H1 (cell line): ENCODE measurements around the gene USH2A. TPM values are rescaled to one million over a fixed set of nuclear protein-coding genes. Genes with fewer than 3 reads are reported as not detected.
A peak's percentile ranks its signal among the peaks of the same experiment; 100 is the strongest.

Experiments
- CTCF ChIA-PET: fragments of 300-600 bp; sonication (Branson Sonifier 250); formaldehyde crosslinking; loops from one replicate; lab custom pipeline; 2021; ENCODE audit not compliant: partially characterized antibody; lab: Charles Lee
- POLR2A ChIA-PET: fragments of 300-600 bp; sonication (Branson Sonifier 250); formaldehyde crosslinking; loops from one replicate; lab custom pipeline; 2021; ENCODE audit warnings: inconsistent platforms; ENCODE audit not compliant: partially characterized antibody; lab: Charles Lee
- DNase-seq, 2 experiments: peaks; one replicate each; pipeline versions ENCODE4 v3.0.0 to v3.0.0-alpha.2; 2010 to 2022; ENCODE audit warnings: low spot score in 2 of 2, low read depth in 1 of 2, mixed read lengths in 1 of 2
- FAIRE-seq: peaks from 2 replicates; lab custom pipeline; 2011; peaks lifted over from hg19 to GRCh38; lab: Jason Lieb, UNC
- H2AFZ ChIP-seq: 2 replicates; pipeline ENCODE4 v1.8.1; 2012; ENCODE audit warnings: low read length, inconsistent platforms
- H2AK5ac ChIP-seq: 2 replicates; pipeline ENCODE4 v1.6.1; 2013; ENCODE audit warnings: low read depth, low read length
- H2BK120ac ChIP-seq: replicated peaks from 2 replicates; pipeline ENCODE3; 2013; ENCODE audit warnings: low read depth, low read length, inconsistent platforms
- H2BK12ac ChIP-seq: 2 replicates; pipeline ENCODE4 v1.6.1; 2013; ENCODE audit warnings: low read depth, low read length
- H2BK15ac ChIP-seq: 2 replicates; pipeline ENCODE4 v1.6.1; 2013; ENCODE audit warnings: low read length
- H2BK20ac ChIP-seq: 2 replicates; pipeline ENCODE4 v1.6.1; 2013; ENCODE audit warnings: low read length
- H2BK5ac ChIP-seq: 2 replicates; pipeline ENCODE4 v1.6.1; 2013; ENCODE audit warnings: low read depth, low read length
- H3K14ac ChIP-seq: 2 replicates; pipeline ENCODE4 v1.6.1; 2013; ENCODE audit warnings: inconsistent platforms; ENCODE audit not compliant: insufficient read length
- H3K18ac ChIP-seq: 2 replicates; pipeline ENCODE4 v1.6.1; 2013; ENCODE audit warnings: low read length; ENCODE audit errors: extremely low read depth
- H3K23ac ChIP-seq: 2 replicates; pipeline ENCODE4 v1.6.1; 2013; ENCODE audit warnings: inconsistent platforms; ENCODE audit not compliant: insufficient read length
- H3K23me2 ChIP-seq: 2 replicates; pipeline ENCODE4 v1.6.1; 2013; ENCODE audit warnings: low read depth, low read length
- H3K27ac ChIP-seq: 2 replicates; pipeline ENCODE4 v1.6.1; 2011; ENCODE audit warnings: low read depth, low read length, inconsistent platforms
- H3K27me3 ChIP-seq, 4 experiments: replicated peaks in 1 of 4; 1 replicate in 1 of 4; 2 replicates in 3 of 4; pipeline versions ENCODE4 v1.6.1 to v1.8.1; 2011 to 2013; ENCODE audit warnings: low read length in 3 of 4, mild to moderate bottlenecking in 3 of 4, inconsistent platforms in 2 of 4, mixed read lengths in 2 of 4, moderate library complexity in 1 of 4; ENCODE audit not compliant: control insufficient read depth in 3 of 4, insufficient read depth in 3 of 4; ENCODE audit errors: extremely low read depth in 1 of 4
- H3K36me3 ChIP-seq, 4 experiments: 2 replicates each; pipeline versions ENCODE4 v1.6.1 to v1.8.1; 2011 to 2013; ENCODE audit warnings: mild to moderate bottlenecking in 4 of 4, low read length in 3 of 4, moderate library complexity in 2 of 4, control low read depth in 1 of 4, inconsistent platforms in 1 of 4; ENCODE audit not compliant: insufficient read depth in 4 of 4, control insufficient read depth in 2 of 4
- H3K4ac ChIP-seq: replicated peaks from 2 replicates; pipeline ENCODE3; 2013; ENCODE audit warnings: low read length, low read depth, mixed read lengths, inconsistent platforms; ENCODE audit not compliant: insufficient read length
- H3K4me1 ChIP-seq, 4 experiments: replicated peaks in 1 of 4; 1 replicate in 1 of 4; 2 replicates in 3 of 4; pipeline versions ENCODE4 v1.6.1 to v1.8.1; 2011 to 2013; ENCODE audit warnings: low read length in 3 of 4, inconsistent platforms in 2 of 4, mixed read lengths in 1 of 4; ENCODE audit not compliant: insufficient read depth in 4 of 4, control insufficient read depth in 3 of 4
- H3K4me2 ChIP-seq, 2 experiments: 2 replicates each; pipeline versions ENCODE4 v1.6.1 to v1.8.1; 2011 to 2013; ENCODE audit warnings: low read depth in 2 of 2, low read length in 2 of 2, control low read depth in 1 of 2, inconsistent platforms in 1 of 2, mild to moderate bottlenecking in 1 of 2; ENCODE audit not compliant: insufficient read depth in 1 of 2
- H3K4me3 ChIP-seq, 4 experiments: fragments of 200-600, 300-600 bp in 1 of 4; sonication (generic), shearing (Covaris generic), sonication (Bioruptor Twin) in 1 of 4; 2 replicates each; pipeline versions ENCODE4 v1.5.1 to v1.8.1; 2011 to 2016; ENCODE audit warnings: low read length in 4 of 4, low read depth in 3 of 4, control low read depth in 2 of 4, inconsistent platforms in 2 of 4, mild to moderate bottlenecking in 2 of 4, mixed read lengths in 1 of 4, moderate library complexity in 1 of 4; ENCODE audit not compliant: insufficient read depth in 2 of 4; ENCODE audit errors: extremely low read depth in 1 of 4
- H3K56ac ChIP-seq: replicated peaks from 2 replicates; pipeline ENCODE3; 2013; ENCODE audit warnings: low read depth, mild to moderate bottlenecking, mixed read lengths, low read length, inconsistent platforms; ENCODE audit not compliant: insufficient read length
- H3K79me1 ChIP-seq: 2 replicates; pipeline ENCODE4 v1.6.1; 2013; ENCODE audit warnings: low read depth, low read length, control low read depth
- H3K79me2 ChIP-seq, 2 experiments: 2 replicates each; pipeline versions ENCODE4 v1.6.1 to v1.8.1; 2012 to 2013; ENCODE audit warnings: low read length in 2 of 2, mild to moderate bottlenecking in 2 of 2, inconsistent platforms in 1 of 2; ENCODE audit not compliant: insufficient read depth in 2 of 2, control insufficient read depth in 1 of 2
- H3K9ac ChIP-seq, 4 experiments: replicated peaks in 1 of 4; 1 replicate in 1 of 4; 2 replicates in 3 of 4; pipeline versions ENCODE4 v1.6.1 to v1.8.1; 2011 to 2013; ENCODE audit warnings: low read depth in 3 of 4, low read length in 3 of 4, control low read depth in 2 of 4, mild to moderate bottlenecking in 2 of 4, moderate library complexity in 2 of 4, inconsistent platforms in 1 of 4; ENCODE audit errors: extremely low read depth in 1 of 4
- H3K9me3 ChIP-seq, 2 experiments: 2 replicates each; pipeline versions ENCODE4 v1.6.1 to v1.8.1; 2012 to 2013; ENCODE audit warnings: mild to moderate bottlenecking in 2 of 2, moderate library complexity in 2 of 2, control low read depth in 1 of 2, inconsistent platforms in 1 of 2, low read depth in 1 of 2, low read length in 1 of 2, mixed read lengths in 1 of 2; ENCODE audit not compliant: insufficient read depth in 2 of 2
- H4K20me1 ChIP-seq, 2 experiments: replicated peaks in 1 of 2; 2 replicates each; pipeline versions ENCODE3 to v1.8.1; 2011 to 2013; ENCODE audit warnings: inconsistent platforms in 2 of 2, low read length in 2 of 2, mild to moderate bottlenecking in 1 of 2; ENCODE audit not compliant: insufficient read depth in 2 of 2, control insufficient read depth in 1 of 2
- H4K5ac ChIP-seq: 2 replicates; pipeline ENCODE4 v1.6.1; 2013; ENCODE audit warnings: low read length, low read depth, mixed read lengths, inconsistent platforms; ENCODE audit not compliant: insufficient read length
- H4K8ac ChIP-seq: 2 replicates; pipeline ENCODE4 v1.8.0; 2013; ENCODE audit warnings: mild to moderate bottlenecking, moderate library complexity, low read length, inconsistent platforms; ENCODE audit not compliant: insufficient read depth; ENCODE audit errors: extremely low read depth
- H4K91ac ChIP-seq: replicated peaks from 2 replicates; pipeline ENCODE3; 2013; ENCODE audit warnings: low read length, mixed read lengths, inconsistent platforms; ENCODE audit not compliant: insufficient read length
- BCL11A ChIP-seq, 2 experiments: IDR thresholded peaks; one replicate each; pipeline ENCODE4 v1.6.1; 2011; ENCODE audit warnings: low read depth in 2 of 2, low read length in 2 of 2, mild to moderate bottlenecking in 2 of 2
- BRCA1 ChIP-seq: IDR thresholded peaks from 2 replicates; pipeline ENCODE4 v1.6.1; 2012; ENCODE audit warnings: low read depth, low read length, improper control_type of control experiment
- CBX5 ChIP-seq: fragments of 300-800, 300-1000 bp; sonication (generic); IDR thresholded peaks from 2 replicates; pipeline ENCODE4 v1.7.1; 2016; ENCODE audit warnings: antibody characterized with exemption, low read length, low read depth
- CHD1 ChIP-seq: IDR thresholded peaks from 2 replicates; pipeline ENCODE4 v1.6.1; 2012; ENCODE audit warnings: low read depth, low read length, improper control_type of control experiment
- EGR1 ChIP-seq: IDR thresholded peaks from 2 replicates; pipeline ENCODE4 v1.6.1; 2011; ENCODE audit warnings: low read depth, low read length, borderline replicate concordance
- FOSL1 ChIP-seq: IDR thresholded peaks from 2 replicates; pipeline ENCODE4 v1.6.1; 2011; ENCODE audit warnings: mild to moderate bottlenecking, low read depth, low read length, moderate library complexity; ENCODE audit not compliant: insufficient read depth
- JUN ChIP-seq: IDR thresholded peaks from 2 replicates; pipeline ENCODE4 v1.6.1; 2011; ENCODE audit warnings: low read depth, mild to moderate bottlenecking, improper control_type of control experiment, low read length
- MAFK ChIP-seq: IDR thresholded peaks from 2 replicates; pipeline ENCODE4 v1.6.1; 2012; ENCODE audit warnings: low read depth, mild to moderate bottlenecking, improper control_type of control experiment, low read length
- POU5F1 ChIP-seq: IDR thresholded peaks from 2 replicates; pipeline ENCODE4 v1.6.1; 2011; ENCODE audit warnings: low read depth, mild to moderate bottlenecking, low read length, moderate library complexity
- RFX5 ChIP-seq: IDR thresholded peaks from 2 replicates; pipeline ENCODE4 v1.6.1; 2011; ENCODE audit warnings: low read depth, low read length, improper control_type of control experiment, borderline replicate concordance
- RXRA ChIP-seq: IDR thresholded peaks from 2 replicates; pipeline ENCODE4 v1.6.1; 2011; ENCODE audit warnings: low read depth, mild to moderate bottlenecking, low read length, moderate library complexity; ENCODE audit not compliant: insufficient read depth
- SP2 ChIP-seq: IDR thresholded peaks from 2 replicates; pipeline ENCODE4 v1.6.1; 2012; ENCODE audit warnings: mild to moderate bottlenecking, low read length, inconsistent platforms
- SRF ChIP-seq: IDR thresholded peaks from 2 replicates; pipeline ENCODE4 v1.6.1; 2011; ENCODE audit warnings: mild to moderate bottlenecking, low read depth, low read length, moderate library complexity
- TAF7 ChIP-seq: optimal IDR thresholded peaks from 2 replicates; pipeline ENCODE3; 2011; ENCODE audit warnings: low read depth, mild to moderate bottlenecking, inconsistent platforms, low read length, moderate library complexity, borderline replicate concordance
- TEAD4 ChIP-seq: IDR thresholded peaks from 2 replicates; pipeline ENCODE4 v1.6.1; 2012; ENCODE audit warnings: low read depth, low read length, inconsistent platforms, mixed read lengths
- YY1 ChIP-seq: IDR thresholded peaks from 2 replicates; pipeline ENCODE4 v1.6.1; 2011; ENCODE audit warnings: low read depth, mild to moderate bottlenecking, low read length
- ZNF274 ChIP-seq: IDR thresholded peaks from 2 replicates; pipeline ENCODE4 v1.7.0; 2012; ENCODE audit warnings: low read length, borderline replicate concordance; ENCODE audit errors: extremely low read depth
- WGBS, 2 experiments: shearing (Covaris generic) in 1 of 2; methylation state at CpG; one replicate each; pipeline versions ENCODE4 v1.1.6 to v1.1.7; 2013 to 2015; ENCODE audit warnings: low lambda C conversion rate in 2 of 2, mixed read lengths in 2 of 2, inconsistent platforms in 1 of 2, low coverage in 1 of 2, missing lambda C conversion rate in 1 of 2; ENCODE audit not compliant: insufficient replicate concordance in 2 of 2, insufficient coverage in 1 of 2, insufficient read length in 1 of 2; ENCODE audit errors: extremely low coverage in 1 of 2, missing lambda C conversion rate in 1 of 2; 5-methylcytosine and 5-hydroxymethylcytosine counted together
- polyA plus RNA-seq, 7 experiments: library from polyadenylated mRNA; depleted of rRNA in 3 of 7; stranded (reverse) in 5 of 7; unstranded in 2 of 7; fragments of >200 nt in 5 of 7; fragments of 200-250 nt in 2 of 7; gene quantifications; 1 replicate in 5 of 7; 2 replicates in 1 of 7; 4 replicates in 1 of 7; pipeline versions ENCODE4 v1.2.1 to v1.2.3, GENCODE V29; 2011 to 2013; ENCODE audit warnings: missing spikeins in 2 of 7, mixed read lengths in 2 of 7
- total RNA-seq: library from RNA; stranded (reverse); fragmentation: NEBNext Ultra II Directional; extraction: Animal tissue kit (Norgen Biotek cat#: 25700); gene quantifications from 2 replicates; pipeline ENCODE4 v1.2.1, GENCODE V29; 2021

USH2A gene
- total and polyA plus RNA-seq, 2 of the 8 experiments (the other 6 are each of a cell fraction or from before 2014, with no cell fraction given) = 0.02 to 0.17 TPM

GRCh38 chr1:216076751-216077150 lies 346.5 kb downstream of the USH2A start:
- CTCF ChIA-PET = no interaction called here
- H3K9me3 ChIP-seq = no peaks in the 10 kb centered on the region
- H3K4me3 ChIP-seq = no peak overlapping the region
- TF ChIP-seq POU5F1 = no peak
- TF ChIP-seq FOSL1 = no peak
- TF ChIP-seq RFX5 = no peak
- no peak for TF ChIP-seq JUN
- TF ChIP-seq BCL11A (IDR thresholded peaks at IDR 0.05; ENCODE audit: low read depth in 2 of 2, low read length in 2 of 2) = no peak
- TF ChIP-seq ZNF274 = no peak
- TF ChIP-seq TEAD4 = no peak
- TF ChIP-seq TAF7 = no peak
- TF ChIP-seq SRF = no peak
- TF ChIP-seq CHD1 = no peak
- no peak for TF ChIP-seq BRCA1
- no peak for TF ChIP-seq SP2
- no peak for TF ChIP-seq YY1
- no peak for TF ChIP-seq MAFK
- no peak for TF ChIP-seq EGR1
- TF ChIP-seq RXRA = no peak
- no peak for TF ChIP-seq CBX5

More at GRCh38 chr1:216076751-216077150, 346.5 kb downstream of the USH2A start:
- Histone ChIP-seq H3K4me2 (no peak overlapping the region), H3K79me1 (no peaks in the 10 kb centered on the region), H3K56ac (no peak overlapping the region), H3K79me2 (no peaks in the 10 kb centered on the region), H2BK5ac (no peak overlapping the region), H3K4me1 (no peaks in the 10 kb centered on the region; a peak in 1 of 7 replicates), H3K23me2 (no peaks in the 10 kb centered on the region), H4K91ac (no peak overlapping the region), H2AK5ac (no peak overlapping the region), H3K27me3 (no peaks in the 10 kb centered on the region), H3K36me3 (no peaks in the 10 kb centered on the region), H4K20me1 (no peaks in the 10 kb centered on the region), H3K9ac (no peak overlapping the region), H2BK12ac (no peak overlapping the region), H3K23ac (no peak overlapping the region), H2AFZ (0 out of 2 replicates have a peak overlapping the region, but pooled peaks have one; percentile 41), H3K14ac (no peak overlapping the region), H3K4ac (no peak overlapping the region), H4K8ac (no peak overlapping the region), H2BK20ac (no peak overlapping the region), H3K27ac (no peak overlapping the region), H4K5ac (no peak overlapping the region), H2BK15ac (no peak overlapping the region), H3K18ac (no peak overlapping the region), H2BK120ac (no peak overlapping the region)
- POLR2A ChIA-PET = no interaction called here
- no peak for DNase-seq
- WGBS, 2 experiments = 56% methylated on average over 2 of the region's 2 CpGs; no CpG with 5 or more reads in 1 of the 2 experiments
- FAIRE-seq = no peak
